Gastrocnemius medialis (tissue), 4 donors: Measurements from ENCODE around the gene ZNF627. TPM values are rescaled to one million over a fixed set of nuclear protein-coding genes. Genes with fewer than 3 reads are reported as not detected.

ENCODE experiments used
- ATAC-seq, 2 donors: fragments of 150-250 bp; one replicate each; pipeline ENCODE4 v1.9.1; 2016
- DNase-seq, 2 donors: peaks; one replicate each; pipeline ENCODE4 v3.0.0-alpha.2; 2019
- H3K27ac ChIP-seq, 4 donors: fragments of 200-600 bp; sonication (generic); 1 replicate in 1 of 4; 2 replicates in 3 of 4; pipeline ENCODE4 v1.5.1; 2016 to 2018; ENCODE audit warnings: mild to moderate bottlenecking in 2 of 4, moderate library complexity in 1 of 4
- H3K27me3 ChIP-seq, 3 donors: fragments of 200-600 bp; sonication (generic) in 2 of 3; 1 replicate in 1 of 3; 2 replicates in 2 of 3; pipeline versions ENCODE4 v1.5.1 to v1.6.0; 2016 to 2019; ENCODE audit warnings: mild to moderate bottlenecking in 1 of 3, moderate library complexity in 1 of 3
- H3K36me3 ChIP-seq, 2 donors: fragments of 200-600 bp; sonication (generic) in 1 of 2; one replicate each; pipeline ENCODE4 v1.5.1; 2017 to 2018
- H3K4me1 ChIP-seq, 2 donors: fragments of 200-600 bp; sonication (generic) in 1 of 2; one replicate each; pipeline ENCODE4 v1.5.1; 2016 to 2017; ENCODE audit warnings: mild to moderate bottlenecking in 2 of 2
- H3K4me3 ChIP-seq, 4 donors: fragments of 200-600 bp; sonication (generic) in 3 of 4; 1 replicate in 1 of 4; 2 replicates in 3 of 4; pipeline ENCODE4 v1.5.1; 2016 to 2019; ENCODE audit warnings: mild to moderate bottlenecking in 2 of 4
- H3K9me3 ChIP-seq, 3 donors: fragments of 200-600 bp; sonication (generic) in 2 of 3; 1 replicate in 1 of 3; 2 replicates in 2 of 3; pipeline ENCODE4 v1.5.1; 2016 to 2019
- POLR2A ChIP-seq, 2 donors: fragments of 450-650 bp; IDR thresholded peaks; one replicate each; pipeline ENCODE4 v1.6.1; 2017; ENCODE audit warnings: antibody characterized with exemption in 2 of 2, mild to moderate bottlenecking in 2 of 2, moderate library complexity in 2 of 2
- in situ Hi-C, 4 donors: fragments of 200-750 bp; cut with MboI; loops; one replicate each; pipeline versions ENCODE4 v1.15.0 to v1.8.0; 2017; ENCODE audit warnings: low sequenced_read_pairs in 4 of 4
- intact Hi-C: fragments of 100-400 bp; cut with DNase I; formaldehyde crosslinking; loops from one replicate; pipeline ENCODE4 v1.15.1; 2023; ENCODE audit warnings: low total_unique reads
- total RNA-seq, 4 donors: library from RNA; depleted of rRNA; stranded (reverse); fragments of >200 nt; gene quantifications; one replicate each; pipeline versions ENCODE4 v1.1.0 to v1.2.3, GENCODE V29; 2016
- TF ChIP-seq, protein P1 (sequence below), 5 experiments: fragments of 450-650 bp in 3 of 5; fragments of 200-600 bp in 2 of 5; sonication (generic) in 2 of 5; IDR thresholded peaks in 4 of 5; conservative IDR thresholded peaks in 1 of 5; 1 replicate in 4 of 5; 2 replicates in 1 of 5; pipeline ENCODE4 v1.5.1; 2016 to 2019; ENCODE audit warnings: antibody characterized with exemption in 5 of 5, mild to moderate bottlenecking in 3 of 5, moderate library complexity in 3 of 5

ZNF627 gene
- total RNA-seq, 4 donors from 2014 or later = 2.3 to 4.5 (median 3.7) TPM

- intact Hi-C loops (no loop called here), in situ Hi-C loops (no loop called here)
- Histone ChIP-seq H3K4me3 (no peak overlapping the region), H3K27ac (peak overlapping the region; percentile 30 to 73 (median 52)), H3K4me1 (no peaks in the 10 kb centered on the region), H3K36me3 (peaks cover 0 to 28% of the 10 kb centered on the region in 2 donors), H3K9me3 (no peaks in the 10 kb centered on the region), H3K27me3 (no peaks in the 10 kb centered on the region)
- peak in 1 of 2 donors; percentile 27 for DNase-seq
- TF ChIP-seq, protein P1, sequence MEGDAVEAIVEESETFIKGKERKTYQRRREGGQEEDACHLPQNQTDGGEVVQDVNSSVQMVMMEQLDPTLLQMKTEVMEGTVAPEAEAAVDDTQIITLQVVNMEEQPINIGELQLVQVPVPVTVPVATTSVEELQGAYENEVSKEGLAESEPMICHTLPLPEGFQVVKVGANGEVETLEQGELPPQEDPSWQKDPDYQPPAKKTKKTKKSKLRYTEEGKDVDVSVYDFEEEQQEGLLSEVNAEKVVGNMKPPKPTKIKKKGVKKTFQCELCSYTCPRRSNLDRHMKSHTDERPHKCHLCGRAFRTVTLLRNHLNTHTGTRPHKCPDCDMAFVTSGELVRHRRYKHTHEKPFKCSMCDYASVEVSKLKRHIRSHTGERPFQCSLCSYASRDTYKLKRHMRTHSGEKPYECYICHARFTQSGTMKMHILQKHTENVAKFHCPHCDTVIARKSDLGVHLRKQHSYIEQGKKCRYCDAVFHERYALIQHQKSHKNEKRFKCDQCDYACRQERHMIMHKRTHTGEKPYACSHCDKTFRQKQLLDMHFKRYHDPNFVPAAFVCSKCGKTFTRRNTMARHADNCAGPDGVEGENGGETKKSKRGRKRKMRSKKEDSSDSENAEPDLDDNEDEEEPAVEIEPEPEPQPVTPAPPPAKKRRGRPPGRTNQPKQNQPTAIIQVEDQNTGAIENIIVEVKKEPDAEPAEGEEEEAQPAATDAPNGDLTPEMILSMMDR (IDR thresholded peaks at IDR 0.05 in 4 of 5, conservative IDR thresholded peaks at IDR 0.05 in 1 of 5) = peak in 1 of 5 experiments; percentile 19
- TF ChIP-seq POLR2A (IDR thresholded peaks at IDR 0.05) = no peak
- peak in 1 of 2 donors; percentile 18 for ATAC-seq
Measured at GRCh38 chr19:11551603-11552235, 45.6 kb upstream of the ZNF627 start.

DNA sequence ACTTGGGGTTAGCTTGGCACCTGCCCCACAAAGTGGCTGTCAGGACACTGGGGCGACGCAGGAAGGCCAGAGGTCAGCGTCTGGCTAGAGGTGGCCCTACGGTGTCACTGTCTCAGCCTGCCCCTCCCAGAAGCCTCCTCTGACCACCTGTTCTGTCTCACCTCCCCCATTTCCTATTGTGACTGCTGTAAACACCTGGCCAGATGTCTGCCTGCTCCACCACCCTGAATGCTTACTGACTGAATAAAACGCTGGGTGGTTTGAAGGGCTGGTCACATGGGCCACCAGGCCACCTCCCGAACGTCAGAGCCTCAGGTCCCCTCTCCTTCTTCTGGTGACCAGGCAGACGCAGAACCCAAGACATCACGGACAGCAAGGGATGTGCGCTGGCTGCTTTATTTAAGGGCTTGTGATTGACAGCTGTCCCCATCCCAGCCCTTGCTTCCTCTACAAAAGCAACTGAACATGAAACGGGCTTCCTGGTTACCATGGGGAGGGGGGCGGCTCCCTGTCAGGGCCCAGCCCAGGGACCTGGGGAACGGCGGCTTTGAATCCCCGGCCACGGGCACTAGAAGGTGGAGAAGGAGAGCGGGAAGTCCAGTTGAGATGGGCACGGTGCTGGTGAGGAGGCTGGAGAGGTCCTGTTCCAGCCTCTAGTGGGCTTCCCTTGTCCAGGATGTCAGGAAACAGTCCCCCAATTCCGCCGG, 44.5 kb upstream of the ZNF627 start:
- intact Hi-C loops (no loop called here), in situ Hi-C loops (no loop called here)
- DNase-seq (no peak), ATAC-seq (no peak)
- H3K27me3 ChIP-seq = no peaks in the 10 kb centered on the region
- TF ChIP-seq POLR2A (IDR thresholded peaks at IDR 0.05) = no peak
- TF ChIP-seq, protein P1 (IDR thresholded peaks at IDR 0.05 in 4 of 5, conservative IDR thresholded peaks at IDR 0.05 in 1 of 5) = no peak
- peaks cover 2% of the 10 kb centered on the region in 2 donors for H3K4me1 ChIP-seq
- peak overlapping the region in 1 of 4 donors; percentile 73 for H3K27ac ChIP-seq
- H3K4me3 ChIP-seq = no peak overlapping the region
- H3K9me3 ChIP-seq = no peaks in the 10 kb centered on the region
- H3K36me3 ChIP-seq = peaks cover 0 to 28% of the 10 kb centered on the region in 2 donors

DNA sequence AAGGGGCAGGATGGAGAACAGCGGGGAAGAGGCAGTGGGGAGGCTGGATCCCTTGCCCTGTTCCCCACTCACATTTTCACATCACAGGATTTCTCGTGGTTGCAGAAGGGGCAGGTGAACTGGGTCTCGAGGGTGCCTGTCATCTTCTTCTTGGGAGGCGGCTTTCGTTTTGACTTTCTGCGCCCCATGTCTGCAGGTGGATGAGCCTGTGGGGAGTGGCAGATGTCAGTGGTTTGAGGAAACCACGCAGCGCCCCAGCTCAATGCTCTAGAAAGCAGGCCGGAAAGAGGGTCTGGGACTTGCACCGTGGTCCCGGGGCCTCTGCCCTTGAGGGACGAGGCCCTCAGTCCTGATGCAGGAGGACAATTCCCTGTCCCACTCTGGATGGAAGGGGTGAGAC, 43.1 kb upstream of the ZNF627 start:
- intact Hi-C loops = no loop called here
- in situ Hi-C loops = no loop called here
- peaks cover 0 to 28% of the 10 kb centered on the region in 2 donors for H3K36me3 ChIP-seq
- ATAC-seq (no peak), DNase-seq (no peak)
- H3K27ac ChIP-seq = no peak overlapping the region
- H3K4me3 ChIP-seq = no peak overlapping the region
- no peaks in the 10 kb centered on the region for H3K27me3 ChIP-seq
- TF ChIP-seq, protein P1 (IDR thresholded peaks at IDR 0.05 in 4 of 5, conservative IDR thresholded peaks at IDR 0.05 in 1 of 5) = no peak
- no peak for TF ChIP-seq POLR2A (IDR thresholded peaks at IDR 0.05)
- H3K9me3 ChIP-seq = no peaks in the 10 kb centered on the region
- H3K4me1 ChIP-seq = peaks cover 10 to 11% of the 10 kb centered on the region in 2 donors

DNA sequence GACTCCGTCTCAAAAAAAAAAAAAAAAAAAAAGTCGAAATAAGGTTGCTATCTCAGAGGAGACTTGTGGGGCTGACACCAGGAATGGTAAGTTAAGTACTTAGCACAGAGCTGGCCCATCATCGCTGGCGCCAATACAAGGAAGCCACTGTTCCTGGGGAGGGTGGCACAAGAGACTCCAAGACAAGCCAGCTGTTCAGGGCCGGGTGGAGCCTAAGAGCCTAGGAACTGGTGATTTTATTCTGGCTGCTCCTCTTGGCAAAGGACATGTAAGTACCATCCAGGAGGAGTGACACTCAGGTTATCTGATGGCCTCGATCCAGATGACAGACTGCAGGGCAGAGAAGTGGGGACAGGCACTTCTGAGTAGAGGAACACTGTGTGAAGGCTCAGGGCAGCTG, 42.0 kb upstream of the ZNF627 start:
- Histone ChIP-seq H3K4me3 (no peak overlapping the region), H3K27ac (no peak overlapping the region), H3K9me3 (no peaks in the 10 kb centered on the region), H3K36me3 (peaks cover 0 to 28% of the 10 kb centered on the region in 2 donors), H3K27me3 (no peaks in the 10 kb centered on the region), H3K4me1 (peaks cover 15 to 19% of the 10 kb centered on the region in 2 donors)
- TF ChIP-seq POLR2A (IDR thresholded peaks at IDR 0.05) = no peak
- TF ChIP-seq, protein P1 (IDR thresholded peaks at IDR 0.05 in 4 of 5, conservative IDR thresholded peaks at IDR 0.05 in 1 of 5) = no peak
- in situ Hi-C loops (no loop called here), intact Hi-C loops (no loop called here)
- DNase-seq = no peak
- ATAC-seq = no peak
